GM19395 (cell line): ENCODE data around the gene BPIFB3.
"Not testable (repeated sequence)": the region's sequence is repeated elsewhere in the genome, so short reads cannot be mapped to it uniquely, and the experiment has no call there.

Experiments used
- ATAC-seq: cut with Tn5 transposase; IDR thresholded peaks from one replicate; pipeline ENCODE4 v1.9.1; 2021; ENCODE audit warnings: mild to moderate bottlenecking, moderate library complexity; ENCODE audit not compliant: unreplicated experiment

The BPIFB3 gene

DNA sequence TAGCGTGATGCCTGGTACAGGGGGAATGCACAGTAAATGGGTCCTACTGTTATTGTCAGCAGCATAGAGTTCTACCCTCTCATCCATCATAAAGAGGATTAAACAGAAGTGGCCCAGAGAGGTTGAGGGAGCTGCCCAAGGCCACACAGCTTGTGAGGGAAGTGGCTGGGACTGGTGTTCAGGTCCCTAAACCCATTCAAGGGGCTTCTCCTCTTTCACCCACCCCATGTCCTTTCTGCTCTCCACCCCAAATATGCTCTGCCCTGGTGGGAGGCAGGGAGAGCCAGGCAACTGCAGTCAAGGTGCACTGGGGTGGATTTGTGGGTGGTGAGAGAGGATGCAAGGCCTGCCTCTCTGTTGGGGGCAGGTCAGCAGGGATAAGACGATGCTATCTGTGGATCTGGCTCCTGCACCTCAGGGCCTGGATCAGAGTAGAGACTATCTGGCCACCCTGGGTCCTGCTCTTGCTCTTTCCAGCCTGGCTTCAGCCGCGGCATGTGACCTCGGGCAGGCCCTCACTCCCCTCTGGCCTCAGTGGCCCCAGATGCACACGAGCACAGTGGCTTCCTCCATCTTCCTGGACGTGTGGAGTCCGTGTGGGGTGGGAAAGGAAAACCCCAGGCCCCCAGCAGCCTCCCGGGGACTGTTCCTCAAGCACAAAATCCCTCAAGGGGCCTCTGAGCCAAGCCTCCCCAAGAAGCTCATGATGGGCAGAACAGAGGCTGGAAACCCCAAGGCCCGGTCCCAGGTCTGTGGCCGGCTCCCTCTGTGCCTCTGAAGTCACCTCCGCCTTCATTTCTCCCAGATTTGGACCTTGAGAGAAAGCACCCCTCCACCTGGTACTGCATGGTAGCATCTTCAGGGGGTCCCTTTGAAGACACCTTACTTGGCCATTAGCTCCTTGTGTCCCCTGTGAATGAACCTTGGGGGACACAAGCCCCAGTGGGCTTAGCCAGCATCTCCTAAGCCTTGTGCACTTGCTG, 25.6 kb upstream of the BPIFB3 start:
- ATAC-seq = no peak

GRCh38 chr20:33028875-33029274, 24.8 kb upstream of the BPIFB3 start:
- no peak for ATAC-seq

DNA sequence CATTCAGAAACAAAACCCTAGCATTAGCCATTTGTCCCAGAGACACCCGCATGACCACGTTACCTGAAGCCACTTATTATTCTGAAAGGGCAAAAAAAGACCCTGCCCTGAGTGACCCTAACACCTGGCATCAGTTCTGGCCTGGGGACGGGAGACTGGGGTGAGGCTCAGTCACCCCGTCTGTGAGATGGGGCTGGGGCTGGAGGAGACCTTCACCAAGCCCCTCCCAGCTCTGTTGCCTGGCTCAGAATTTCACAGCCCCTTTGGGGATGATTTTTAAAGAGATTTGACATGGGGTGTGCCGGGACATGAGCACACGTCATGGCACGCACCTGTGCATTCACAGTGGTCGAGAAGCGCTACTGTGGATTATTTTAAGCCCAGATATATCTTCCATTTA, 23.6 kb upstream of the BPIFB3 start:
- ATAC-seq = no peak

GRCh38 chr20:33030569-33030968, 23.1 kb upstream of the BPIFB3 start:
- no peak for ATAC-seq

GRCh38 chr20:33031531-33031930, 22.2 kb upstream of the BPIFB3 start, which contains the start of gene BPIFB6:
Gene BPIFB6 (plus strand): TSS chr20:33031648. CDS start chr20:33031648, 0 bp downstream.
- no peak for ATAC-seq

DNA sequence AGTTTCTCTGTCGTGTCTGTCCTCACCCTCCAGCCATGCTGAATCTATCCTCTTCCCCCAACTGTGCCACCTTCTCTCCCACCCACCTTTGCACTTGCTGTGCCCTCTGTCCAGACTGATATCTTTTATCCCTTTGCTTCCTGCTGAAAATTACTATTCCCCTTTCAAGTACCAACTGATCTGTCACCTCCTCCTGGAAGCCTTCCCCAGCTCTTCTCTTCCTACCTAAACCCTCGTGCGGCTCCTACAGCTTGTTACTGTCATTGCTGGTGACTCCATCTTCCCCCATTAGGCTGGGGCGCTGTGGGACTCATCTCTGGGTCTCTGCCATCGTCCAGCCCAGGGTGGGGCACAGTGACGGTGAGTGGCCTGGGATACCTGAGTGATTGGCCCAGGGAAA, 21.1 kb upstream of the BPIFB3 start:
- ATAC-seq = no peak

- ATAC-seq = no peak
Measured at GRCh38 chr20:33033381-33033780, 20.3 kb upstream of the BPIFB3 start.

DNA sequence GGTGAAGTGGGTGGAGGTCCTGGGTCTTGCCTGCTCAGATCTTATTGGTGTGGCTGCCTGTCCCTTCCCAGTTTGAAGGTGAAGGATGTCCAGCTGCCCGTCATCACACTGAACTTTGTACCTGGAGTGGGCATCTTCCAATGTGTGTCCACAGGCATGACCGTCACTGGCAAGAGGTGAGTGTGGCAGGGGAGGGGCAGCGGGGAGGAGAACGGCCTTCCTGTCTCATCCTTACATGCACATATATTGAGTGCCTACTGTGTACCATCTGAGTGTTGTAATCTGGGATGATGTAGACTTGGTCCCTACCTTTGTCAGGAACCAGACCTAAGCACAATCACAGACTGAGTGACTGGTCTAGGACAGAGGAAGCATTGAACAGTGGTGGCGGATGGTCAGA, 19.6 kb upstream of the BPIFB3 start:
- no peak for ATAC-seq

DNA sequence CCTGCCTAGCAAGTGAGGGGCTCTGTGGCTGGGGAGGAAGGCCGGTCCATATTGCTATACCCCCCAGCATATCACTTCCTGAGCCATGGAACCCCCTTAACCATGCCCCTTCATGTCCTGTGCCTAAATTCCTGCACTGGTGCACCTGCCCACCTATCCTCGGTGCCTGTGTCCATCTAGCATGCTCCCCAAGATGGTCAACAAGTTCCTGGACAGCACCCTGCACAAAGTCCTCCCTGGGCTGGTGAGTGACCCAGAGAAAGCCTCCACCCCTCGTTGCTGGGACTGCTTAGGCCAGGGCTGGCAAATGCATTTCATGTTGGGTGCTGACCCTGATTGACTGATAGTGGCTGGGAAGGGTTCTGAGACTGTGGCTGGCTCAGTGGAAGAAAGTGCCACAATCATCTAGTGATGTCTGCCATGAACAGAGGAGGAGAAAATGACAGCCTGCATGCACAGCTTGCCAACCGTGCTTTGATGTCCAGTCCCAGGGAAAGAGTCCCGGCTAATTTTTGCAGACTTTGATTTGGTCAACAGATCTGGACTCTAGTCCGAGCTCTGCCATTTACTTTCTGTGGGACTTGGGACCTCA, 18.7 kb upstream of the BPIFB3 start:
- no peak for ATAC-seq

GRCh38 chr20:33037456-33037855, 16.2 kb upstream of the BPIFB3 start:
- no peak for ATAC-seq

- no peak for ATAC-seq
Measured at GRCh38 chr20:33038243-33038642, 15.5 kb upstream of the BPIFB3 start.

DNA sequence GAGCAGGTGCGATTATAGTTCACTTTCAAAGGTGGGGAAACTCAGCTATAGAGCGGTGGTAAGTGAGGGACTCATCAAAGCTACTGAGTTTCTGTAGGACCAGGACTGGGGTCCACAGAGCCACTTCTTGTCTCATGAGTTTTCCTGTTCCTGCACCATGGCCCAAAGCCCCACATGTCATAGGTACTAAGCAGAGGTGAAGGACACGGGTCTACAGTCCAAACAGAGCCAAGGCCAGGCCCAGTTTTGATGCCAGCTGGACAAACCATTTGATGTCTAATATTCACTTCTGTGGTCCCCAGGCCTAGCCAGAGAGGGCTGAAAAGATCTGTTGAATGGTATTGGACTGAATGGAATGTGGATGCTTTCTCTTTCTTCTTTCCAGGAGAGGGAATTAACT, 11.3 kb upstream of the BPIFB3 start:
- ATAC-seq = no peak

DNA sequence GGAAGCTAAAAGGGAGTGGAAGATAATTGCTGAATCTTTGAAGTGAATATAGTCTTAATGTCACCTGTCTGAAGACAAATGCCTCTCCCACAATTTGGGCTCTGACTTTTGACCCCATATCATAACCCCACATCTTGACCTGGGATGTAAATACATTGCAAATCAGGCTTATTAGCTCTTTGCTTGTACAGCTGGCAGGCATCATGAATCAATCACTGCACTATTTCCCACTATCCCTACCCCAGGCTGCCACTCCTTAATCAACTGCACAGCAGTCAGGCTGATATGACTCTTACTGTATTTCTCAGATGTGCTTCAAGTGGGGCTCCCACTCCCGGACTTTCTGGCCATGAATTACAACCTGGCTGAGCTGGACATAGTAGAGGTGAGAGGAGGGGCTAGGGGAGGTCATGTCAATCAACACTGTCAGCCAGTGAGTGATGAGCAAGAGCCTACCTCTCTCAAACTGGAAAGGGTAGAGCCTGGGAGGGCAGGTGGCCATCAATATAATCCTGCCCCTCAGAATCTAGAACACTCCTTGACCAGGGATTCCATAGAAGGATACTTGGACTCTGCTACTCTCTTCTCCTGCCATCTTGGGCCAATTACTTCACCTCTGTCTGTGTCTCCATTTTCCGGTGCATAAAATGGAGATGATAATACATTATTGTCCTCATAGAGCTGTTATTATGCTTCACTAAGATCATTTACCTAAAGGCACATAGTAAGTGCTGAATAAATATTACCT, 10.5 kb upstream of the BPIFB3 start:
- no peak for ATAC-seq

- ATAC-seq = no peak
Measured at GRCh38 chr20:33043731-33044181, 9.9 kb upstream of the BPIFB3 start.

- ATAC-seq = not testable (repeated sequence)
Measured at GRCh38 chr20:33045129-33045721, 8.5 kb upstream of the BPIFB3 start.

DNA sequence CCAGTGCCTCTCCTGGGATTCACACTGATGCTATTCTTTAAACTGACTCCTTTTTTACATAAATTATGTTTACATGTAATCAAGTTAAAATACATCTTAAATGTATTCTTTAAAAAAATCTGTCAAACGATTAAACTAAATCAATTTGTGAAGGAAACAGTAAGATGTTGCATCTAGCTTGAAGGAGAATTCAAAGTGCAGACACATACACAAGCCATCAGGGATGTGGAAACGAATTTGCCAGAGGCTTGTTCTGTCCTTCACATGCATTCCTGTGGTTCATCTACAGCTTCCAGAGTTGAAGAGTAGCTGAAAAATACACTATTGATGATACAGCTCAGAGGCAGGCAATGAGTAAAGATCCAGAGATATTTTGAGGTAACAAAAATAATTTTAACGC, 7.3 kb upstream of the BPIFB3 start:
- no peak for ATAC-seq

GRCh38 chr20:33051333-33051732, 2.4 kb upstream of the BPIFB3 start:
- ATAC-seq = no peak

GRCh38 chr20:33054381-33054780, 678 bp downstream of the BPIFB3 start:
- no peak for ATAC-seq

- ATAC-seq = no peak
Measured at GRCh38 chr20:33054791-33055190, 1.1 kb downstream of the BPIFB3 start.

GRCh38 chr20:33059136-33059535, 5.4 kb downstream of the BPIFB3 start:
- ATAC-seq = no peak
